IMR-90 (cell line): Measurements from ENCODE around the gene SLC29A2. TPM values are rescaled to one million over a fixed set of nuclear protein-coding genes. Genes with fewer than 3 reads are reported as not detected.

Source experiments
- ATAC-seq: fragments of 200-7000 bp; cut with Tn5 transposase; 2 replicates; pipeline ENCODE4 v1.9.1; 2020; ENCODE audit warnings: low read depth, mild to moderate bottlenecking, moderate library complexity
- BruUV-seq: library from RNA; stranded (reverse); fragments of 400-500 nt; replicated peaks from 2 replicates; lab custom pipeline; 2021; lab: Mats Ljungman, UMichigan
- CTCF ChIA-PET: fragments of 300-600 bp; formaldehyde crosslinking; extraction: SDS; loops from one replicate; lab custom pipeline; 2021; ENCODE audit warnings: antibody characterized with exemption; lab: Yijun Ruan, JAX
- POLR2A ChIA-PET: fragments of 300-600 bp; sonication (Branson Sonifier 250); formaldehyde crosslinking; loops from one replicate; lab custom pipeline; 2022; ENCODE audit warnings: antibody characterized with exemption; ENCODE audit not compliant: unreplicated experiment; lab: Charles Lee
- DNase-seq: peaks from one replicate; pipeline ENCODE4 v3.0.0; 2013
- H2AFZ ChIP-seq: replicated peaks from 2 replicates; pipeline ENCODE3; 2013; ENCODE audit warnings: low read length, mild to moderate bottlenecking; ENCODE audit not compliant: poor library complexity
- H2AK5ac ChIP-seq: 2 replicates; pipeline ENCODE4 v1.6.1; 2013; ENCODE audit warnings: low read depth, low read length, inconsistent platforms
- H2AK9ac ChIP-seq: replicated peaks from 2 replicates; pipeline ENCODE3; 2013; ENCODE audit warnings: mild to moderate bottlenecking, low read depth, low read length, moderate library complexity; ENCODE audit not compliant: poor library complexity
- H2BK120ac ChIP-seq: 2 replicates; pipeline ENCODE4 v1.6.1; 2013; ENCODE audit warnings: low read depth, low read length, inconsistent platforms
- H2BK15ac ChIP-seq: 3 replicates; pipeline ENCODE4 v1.6.1; 2013; ENCODE audit warnings: low read depth, low read length, inconsistent platforms
- H2BK20ac ChIP-seq: 2 replicates; pipeline ENCODE4 v1.6.1; 2013; ENCODE audit warnings: low read depth, mild to moderate bottlenecking, inconsistent platforms, low read length, moderate library complexity
- H2BK5ac ChIP-seq: 2 replicates; pipeline ENCODE4 v1.6.1; 2013; ENCODE audit warnings: mild to moderate bottlenecking, low read depth, low read length, inconsistent platforms; ENCODE audit not compliant: poor library complexity, severe bottlenecking
- H3K14ac ChIP-seq: replicated peaks from 2 replicates; pipeline ENCODE4 v1.6.1; 2013; ENCODE audit warnings: low read depth, low read length, inconsistent platforms
- H3K18ac ChIP-seq: 2 replicates; pipeline ENCODE4 v1.6.1; 2013; ENCODE audit warnings: low read depth, low read length, control low read depth
- H3K23ac ChIP-seq: 2 replicates; pipeline ENCODE4 v1.6.1; 2013; ENCODE audit warnings: low read depth, low read length, inconsistent platforms
- H3K27ac ChIP-seq: 2 replicates; pipeline ENCODE4 v1.5.1; 2013; ENCODE audit warnings: mild to moderate bottlenecking, control low read depth, low read length; ENCODE audit not compliant: insufficient read depth
- H3K27me3 ChIP-seq: 2 replicates; pipeline ENCODE4 v1.6.1; 2013; ENCODE audit warnings: low read length; ENCODE audit not compliant: control insufficient read depth, insufficient read depth
- H3K36me3 ChIP-seq: 2 replicates; pipeline ENCODE4 v1.6.1; 2013; ENCODE audit warnings: low read length, mixed read lengths; ENCODE audit not compliant: control insufficient read depth, insufficient read depth
- H3K4ac ChIP-seq: 2 replicates; pipeline ENCODE4 v1.6.1; 2013; ENCODE audit warnings: low read depth, low read length, inconsistent platforms
- H3K4me1 ChIP-seq: 2 replicates; pipeline ENCODE4 v1.6.1; 2013; ENCODE audit warnings: low read length, mixed read lengths; ENCODE audit not compliant: control insufficient read depth, insufficient read depth
- H3K4me2 ChIP-seq: 2 replicates; pipeline ENCODE4 v1.6.1; 2013; ENCODE audit warnings: low read depth, mild to moderate bottlenecking, control low read depth, low read length, moderate library complexity
- H3K4me3 ChIP-seq: 2 replicates; pipeline ENCODE4 v1.5.1; 2013; ENCODE audit warnings: low read depth, mild to moderate bottlenecking, control low read depth, low read length, moderate library complexity; ENCODE audit not compliant: insufficient read depth
- H3K56ac ChIP-seq: 2 replicates; pipeline ENCODE4 v1.6.1; 2013; ENCODE audit warnings: low read length, inconsistent platforms; ENCODE audit not compliant: insufficient read depth; ENCODE audit errors: extremely low read depth
- H3K79me1 ChIP-seq, 2 experiments: 2 replicates each; pipeline ENCODE4 v1.6.1; 2013; ENCODE audit warnings: low read length in 2 of 2, inconsistent platforms in 1 of 2, low read depth in 1 of 2
- H3K9ac ChIP-seq: 2 replicates; pipeline ENCODE4 v1.6.1; 2013; ENCODE audit warnings: low read depth, low read length, control low read depth
- H3K9me1 ChIP-seq: 2 replicates; pipeline ENCODE4 v1.6.1; 2013; ENCODE audit warnings: low read length, inconsistent platforms; ENCODE audit not compliant: insufficient read depth
- H3K9me3 ChIP-seq: 2 replicates; pipeline ENCODE4 v1.6.1; 2013; ENCODE audit warnings: low read length; ENCODE audit not compliant: control insufficient read depth, insufficient read depth
- H4K20me1 ChIP-seq: 2 replicates; pipeline ENCODE4 v1.6.1; 2013; ENCODE audit warnings: low read length, inconsistent platforms; ENCODE audit not compliant: insufficient read depth
- H4K5ac ChIP-seq: 2 replicates; pipeline ENCODE4 v1.6.1; 2013; ENCODE audit warnings: mild to moderate bottlenecking, low read depth, low read length, control low read depth
- H4K8ac ChIP-seq, 2 experiments: 2 replicates each; pipeline ENCODE4 v1.6.1; 2013; ENCODE audit warnings: low read depth in 2 of 2, low read length in 2 of 2, control low read depth in 1 of 2, inconsistent platforms in 1 of 2
- H4K91ac ChIP-seq: 2 replicates; pipeline ENCODE4 v1.6.1; 2013; ENCODE audit warnings: low read depth, low read length, inconsistent platforms; ENCODE audit not compliant: insufficient read depth
- FOS ChIP-seq: fragments of 150-350 bp; IDR thresholded peaks from 2 replicates; pipeline ENCODE4 v1.6.1; 2016; ENCODE audit warnings: low read depth, low read length
- MAZ ChIP-seq: IDR thresholded peaks from 2 replicates; pipeline ENCODE4 v1.6.1; 2012; ENCODE audit warnings: low read depth, mild to moderate bottlenecking, low read length, improper control_type of control experiment, moderate library complexity, borderline replicate concordance
- MXI1 ChIP-seq: IDR thresholded peaks from 2 replicates; pipeline ENCODE4 v1.6.1; 2012; ENCODE audit warnings: low read depth, mild to moderate bottlenecking, low read length, moderate library complexity, borderline replicate concordance
- POLR2A ChIP-seq: IDR thresholded peaks from 2 replicates; pipeline ENCODE4 v1.6.1; 2012; ENCODE audit warnings: mild to moderate bottlenecking, low read depth, low read length
- RAD21 ChIP-seq: IDR thresholded peaks from 2 replicates; pipeline ENCODE4 v1.6.1; 2012; ENCODE audit warnings: low read length, improper control_type of control experiment
- SMC3 ChIP-seq: fragments of 150-350 bp; IDR thresholded peaks from 2 replicates; pipeline ENCODE4 v1.6.1; 2016; ENCODE audit warnings: low read depth, mild to moderate bottlenecking, antibody characterized with exemption, low read length, moderate library complexity
- WGBS, 2 experiments: methylation state at CpG; one replicate each; pipeline versions ENCODE4 v1.1.5 to v1.1.7; 2013; ENCODE audit warnings: missing lambda C conversion rate in 2 of 2; ENCODE audit not compliant: insufficient read length in 1 of 2; ENCODE audit errors: extremely low coverage in 2 of 2; 5-methylcytosine and 5-hydroxymethylcytosine counted together
- dilution Hi-C: fragments of 300-500 bp; cut with HindIII; formaldehyde crosslinking; loops from one replicate; pipeline ENCODE4 v1.14.3; 2018; ENCODE audit warnings: low sequenced_read_pairs; ENCODE audit not compliant: unreplicated experiment
- in situ Hi-C: fragments of 300-500 bp; cut with MboI; formaldehyde crosslinking; loops from 3 replicates; pipeline ENCODE4 v1.14.3; 2019; ENCODE audit warnings: low sequenced_read_pairs, inconsistent platforms, mixed read lengths
- intact Hi-C: fragments of 100-400 bp; cut with micrococcal nuclease; formaldehyde crosslinking; loops from 2 replicates; pipeline ENCODE4 v1.10.0; 2022
- polyA plus RNA-seq, 3 experiments: library from polyadenylated mRNA; depleted of rRNA; stranded (reverse); fragments of >200 nt; gene quantifications; 2 replicates each; pipeline ENCODE4 v1.2.3, GENCODE V29; 2012; ENCODE audit warnings: low replicate concordance in 1 of 3
- total RNA-seq: library from RNA; depleted of rRNA; stranded (reverse); fragments of >200 nt; gene quantifications from 2 replicates; pipeline ENCODE4 v1.2.3, GENCODE V29; 2012
- TF ChIP-seq, protein P1 (sequence below): fragments of 150-350 bp; IDR thresholded peaks from 2 replicates; pipeline ENCODE4 v1.6.1; 2016; ENCODE audit warnings: low read depth, mild to moderate bottlenecking, low read length, moderate library complexity, borderline replicate concordance
- TF ChIP-seq, protein P2 (sequence below): fragments of 150-350 bp; IDR thresholded peaks from 2 replicates; pipeline ENCODE4 v1.6.1; 2017; ENCODE audit warnings: mild to moderate bottlenecking, antibody characterized with exemption, low read length, low read depth

Gene SLC29A2
- total and polyA plus RNA-seq, 2 of the 4 experiments (the other 2 are of a cell fraction): under 0.01 to 1.2 TPM

DNA sequence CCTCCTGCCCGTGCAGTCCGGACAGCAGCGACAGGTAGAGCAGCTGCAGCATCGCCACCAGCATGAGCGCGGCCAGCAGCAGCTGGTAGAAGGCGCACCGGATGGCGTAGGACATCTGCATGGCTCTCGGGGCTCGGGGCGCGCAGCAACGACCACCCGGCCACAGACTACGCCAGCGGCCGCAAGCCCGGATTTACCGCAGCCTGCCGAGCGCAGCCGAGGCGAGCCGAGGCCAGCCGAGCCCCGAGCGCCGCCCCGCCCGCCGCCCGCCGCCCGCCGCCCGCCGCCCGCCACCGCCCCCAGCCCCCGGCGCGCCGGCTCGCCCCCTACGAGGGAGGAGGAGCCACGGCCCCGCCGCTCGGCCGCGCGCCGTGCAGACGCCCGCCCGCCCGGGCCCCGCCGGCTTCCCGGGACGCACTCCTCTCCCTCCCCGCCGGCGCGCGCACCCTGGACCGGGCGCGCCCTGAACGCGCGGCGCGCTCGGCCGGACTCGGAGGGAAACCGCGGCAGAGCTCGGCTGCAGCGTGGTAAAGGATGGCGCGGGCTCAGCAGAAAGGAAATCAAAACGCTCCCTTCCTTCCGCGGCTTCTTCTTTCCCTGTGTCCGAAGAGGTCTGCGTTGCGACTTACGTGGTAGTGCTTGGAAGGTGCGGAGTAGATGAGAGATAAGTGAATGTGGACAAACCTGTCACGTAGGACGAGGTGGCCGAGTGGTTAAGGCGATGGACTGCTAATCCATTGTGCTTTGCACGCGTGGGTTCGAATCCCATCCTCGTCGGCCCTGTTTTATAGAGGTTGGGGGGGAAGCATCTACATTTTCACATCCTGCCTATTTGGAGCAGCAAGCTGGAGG lies 23.9 kb downstream of the SLC29A2 start, which contains the start of gene B4GAT1:
TSS of gene B4GAT1 (minus strand) at position 205 of the 852 bp plus-strand sequence. CDS start at position 121, 84 bp downstream.
- H3K27ac ChIP-seq: peak within 1 kb of the TSS; percentile 83
- peak within 1 kb of the TSS; percentile 91 for H3K9ac ChIP-seq
- peak; percentile 93 for DNase-seq
- H3K14ac ChIP-seq: peak within 1 kb of the TSS; percentile 72
- peaks cover 12% of the 10 kb centered on the region; the same call in 1 of the 2 replicates for H3K9me1 ChIP-seq
- H2AFZ ChIP-seq: peak within 1 kb of the TSS; percentile 99
- no peak within 1 kb of the TSS for H2BK20ac ChIP-seq
- TF ChIP-seq, protein P1, sequence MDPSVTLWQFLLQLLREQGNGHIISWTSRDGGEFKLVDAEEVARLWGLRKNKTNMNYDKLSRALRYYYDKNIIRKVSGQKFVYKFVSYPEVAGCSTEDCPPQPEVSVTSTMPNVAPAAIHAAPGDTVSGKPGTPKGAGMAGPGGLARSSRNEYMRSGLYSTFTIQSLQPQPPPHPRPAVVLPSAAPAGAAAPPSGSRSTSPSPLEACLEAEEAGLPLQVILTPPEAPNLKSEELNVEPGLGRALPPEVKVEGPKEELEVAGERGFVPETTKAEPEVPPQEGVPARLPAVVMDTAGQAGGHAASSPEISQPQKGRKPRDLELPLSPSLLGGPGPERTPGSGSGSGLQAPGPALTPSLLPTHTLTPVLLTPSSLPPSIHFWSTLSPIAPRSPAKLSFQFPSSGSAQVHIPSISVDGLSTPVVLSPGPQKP: 0 out of 2 replicates have a peak, but pooled peaks have one; percentile 42
- TF ChIP-seq SMC3 (peak; percentile 23; the same call in 1 of the 2 replicates), FOS (peak; percentile 98), RAD21 (no peak), MXI1 (peak; percentile 23; the same call in 1 of the 2 replicates), MAZ (peak; percentile 7; the same call in 1 of the 2 replicates), POLR2A (peak; percentile 52; the same call in 1 of the 2 replicates)
- TF ChIP-seq, protein P2, sequence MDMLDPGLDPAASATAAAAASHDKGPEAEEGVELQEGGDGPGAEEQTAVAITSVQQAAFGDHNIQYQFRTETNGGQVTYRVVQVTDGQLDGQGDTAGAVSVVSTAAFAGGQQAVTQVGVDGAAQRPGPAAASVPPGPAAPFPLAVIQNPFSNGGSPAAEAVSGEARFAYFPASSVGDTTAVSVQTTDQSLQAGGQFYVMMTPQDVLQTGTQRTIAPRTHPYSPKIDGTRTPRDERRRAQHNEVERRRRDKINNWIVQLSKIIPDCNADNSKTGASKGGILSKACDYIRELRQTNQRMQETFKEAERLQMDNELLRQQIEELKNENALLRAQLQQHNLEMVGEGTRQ: no peak
- dilution Hi-C loops: no loop called here
- POLR2A ChIA-PET: no interaction called here
- CTCF ChIA-PET: interaction anchor here (0.8 to 1.4 kb wide), 5 partner anchors 16 to 126 kb away, joined by 3 to 6 read pairs (median 4); no protein-coding TSS in a partner anchor
- H3K23ac ChIP-seq: peak within 1 kb of the TSS; percentile 98
- peaks cover 16 to 44% of the 10 kb centered on the region in 2 experiments for H3K79me1 ChIP-seq
- H2BK15ac ChIP-seq: no peak within 1 kb of the TSS
- peak within 1 kb of the TSS; percentile 98 for H3K4me3 ChIP-seq
- H4K8ac ChIP-seq: peak within 1 kb of the TSS; percentile 84 to 94
- H3K27me3 ChIP-seq: no peaks in the 10 kb centered on the region
- H3K4me2 ChIP-seq: peak within 1 kb of the TSS; percentile 96
- no peaks in the 10 kb centered on the region; the same call in 1 of the 2 replicates for H3K36me3 ChIP-seq
- peak within 1 kb of the TSS; percentile 27; the same call in 1 of the 2 replicates for H4K5ac ChIP-seq
- peaks cover 12% of the 10 kb centered on the region for H3K4me1 ChIP-seq
- H3K18ac ChIP-seq: no peak within 1 kb of the TSS
- 0% methylated on average over 6 of the region's 101 CpGs; no CpG with 5 or more reads in 1 of the 2 experiments for WGBS, 2 experiments
- no peaks in the 10 kb centered on the region for H3K9me3 ChIP-seq
- H4K91ac ChIP-seq: peak within 1 kb of the TSS; percentile 67; the same call in 1 of the 2 replicates
- peak within 1 kb of the TSS; percentile 85 for H2BK5ac ChIP-seq
- peaks cover 16% of the 10 kb centered on the region for H4K20me1 ChIP-seq
- peak within 1 kb of the TSS; percentile 28; the same call in 1 of the 2 replicates for H3K56ac ChIP-seq
- H2AK9ac ChIP-seq: peak within 1 kb of the TSS; percentile 95
- no TSS peak for BruUV-seq
- peak within 1 kb of the TSS; percentile 74 for H2BK120ac ChIP-seq
- intact Hi-C loops: no loop called here
- in situ Hi-C loops: no loop called here
- peak within 1 kb of the TSS; percentile 20; the same call in 1 of the 2 replicates for H2AK5ac ChIP-seq
- peak within 1 kb of the TSS; percentile 87 for H3K4ac ChIP-seq
- ATAC-seq: peak; percentile 78
